GM20431 (cell line): Measurements from ENCODE around the gene DDIAS.
"Not testable (repeated sequence)": the region's sequence is repeated elsewhere in the genome, so short reads cannot be mapped to it uniquely, and the experiment has no call there.

Experiments used
- in situ Hi-C: fragments of 300-500 bp; cut with MseI, MboI; formaldehyde crosslinking; loops from one replicate; pipeline ENCODE4 v1.15.0; 2020; ENCODE audit warnings: low sequenced_read_pairs; ENCODE audit not compliant: unreplicated experiment

Gene DDIAS

GRCh38 chr11:82901165-82901921 lies at the start of gene DDIAS:
Gene DDIAS, plus strand, starts transcription at chr11:82901736. Its CDS starts 13,003 bp downstream, at chr11:82914739.
- in situ Hi-C loops = loop anchor here (25.0 kb wide), 2 partner anchors 161 to 336 kb away; partner anchors contain the start of gene RAB30

- in situ Hi-C loops = no loop called here
These were observed 47.3 kb upstream of the DDIAS start for GRCh38 chr11:82854242-82854641.

- in situ Hi-C loops = not testable (repeated sequence)
These were observed 46.6 kb upstream of the DDIAS start for GRCh38 chr11:82854916-82855315.

GRCh38 chr11:82855616-82856015 lies 45.9 kb upstream of the DDIAS start:
- in situ Hi-C loops = no loop called here

- in situ Hi-C loops = no loop called here
These were observed 44.4 kb upstream of the DDIAS start for GRCh38 chr11:82857145-82857544.

- in situ Hi-C loops = no loop called here
These were observed 43.4 kb upstream of the DDIAS start for GRCh38 chr11:82858133-82858532.

- in situ Hi-C loops = no loop called here
These were observed 42.9 kb upstream of the DDIAS start for GRCh38 chr11:82858556-82859091.

GRCh38 chr11:82859750-82860149 lies 41.8 kb upstream of the DDIAS start:
- in situ Hi-C loops = no loop called here

- in situ Hi-C loops = no loop called here
These were observed 39.2 kb upstream of the DDIAS start for GRCh38 chr11:82862379-82862778.

- in situ Hi-C loops = no loop called here
These were observed 38.3 kb upstream of the DDIAS start for GRCh38 chr11:82863209-82863608.

- in situ Hi-C loops = no loop called here
These were observed 37.3 kb upstream of the DDIAS start for GRCh38 chr11:82864268-82864667.

GRCh38 chr11:82865841-82866240 lies 35.7 kb upstream of the DDIAS start:
- in situ Hi-C loops = no loop called here

GRCh38 chr11:82867495-82868082 lies 33.9 kb upstream of the DDIAS start:
- in situ Hi-C loops = no loop called here

GRCh38 chr11:82869657-82870056 lies 31.9 kb upstream of the DDIAS start:
- in situ Hi-C loops = no loop called here

- in situ Hi-C loops = no loop called here
These were observed 29.9 kb upstream of the DDIAS start for GRCh38 chr11:82871646-82872045.

- in situ Hi-C loops = no loop called here
These were observed 29.0 kb upstream of the DDIAS start for GRCh38 chr11:82872377-82873150.

- in situ Hi-C loops = no loop called here
These were observed 27.6 kb upstream of the DDIAS start for GRCh38 chr11:82873919-82874333.

GRCh38 chr11:82874646-82875523 lies 26.7 kb upstream of the DDIAS start:
- in situ Hi-C loops = no loop called here

GRCh38 chr11:82883853-82884252 lies 17.7 kb upstream of the DDIAS start:
- in situ Hi-C loops = no loop called here
